HG03457 (cell line): Measurements from ENCODE around the gene ME3.

ENCODE experiments used
- ATAC-seq: cut with Tn5 transposase; IDR thresholded peaks from one replicate; pipeline ENCODE4 v1.9.1; 2021; ENCODE audit warnings: moderate number of reproducible peaks; ENCODE audit not compliant: unreplicated experiment

Gene ME3

GRCh38 chr11:86398106-86398505 lies 274.3 kb downstream of the ME3 start:
- no peak for ATAC-seq

- ATAC-seq: no peak
These were observed 275.1 kb downstream of the ME3 start for GRCh38 chr11:86397351-86397750.

DNA sequence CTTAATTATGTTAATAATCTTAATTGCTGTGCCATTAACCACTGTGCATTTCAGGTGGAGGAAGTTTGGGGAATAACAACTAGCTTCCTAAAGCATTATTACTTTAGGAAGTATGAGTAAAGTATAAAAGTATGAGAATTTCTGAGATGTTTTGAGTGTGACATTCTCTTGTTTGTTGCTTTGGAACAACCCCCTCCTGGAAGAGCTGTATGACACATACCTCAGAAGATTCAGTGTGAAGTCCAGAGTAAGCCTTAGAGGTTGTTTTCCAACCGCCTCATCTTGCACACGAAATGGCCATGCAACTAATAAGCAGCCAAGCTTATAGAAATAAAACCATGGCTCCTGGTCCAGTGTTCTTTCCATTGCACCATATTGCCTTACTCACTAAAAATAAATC lies 276.0 kb downstream of the ME3 start:
- ATAC-seq: no peak

- no peak for ATAC-seq
These were observed 277.3 kb downstream of the ME3 start for GRCh38 chr11:86395061-86395551.
